DND-41 (cell line): Measurements from ENCODE around the gene TRH.

ENCODE experiments used
- ATAC-seq: fragments of 200-7000 bp; cut with Tn5 transposase; 3 replicates; pipeline ENCODE4 v1.9.1; 2021; ENCODE audit warnings: low read depth; ENCODE audit not compliant: insufficient read depth
- DNase-seq: peaks from one replicate; pipeline ENCODE4 v3.0.0-alpha.2; 2020
- H2AFZ ChIP-seq: 2 replicates; pipeline ENCODE4 v1.6.0; 2012; ENCODE audit warnings: low read depth, low read length
- H3K27ac ChIP-seq: 2 replicates; pipeline ENCODE4 v1.5.1; 2012; ENCODE audit warnings: low read length, inconsistent platforms
- H3K27me3 ChIP-seq: fragments of 200-600 bp; sonication (generic); 2 replicates; pipeline ENCODE4 v1.6.0; 2012; ENCODE audit warnings: low read length, mild to moderate bottlenecking, inconsistent platforms; ENCODE audit not compliant: insufficient read depth, poor library complexity
- H3K36me3 ChIP-seq: 2 replicates; pipeline ENCODE4 v1.5.1; 2012; ENCODE audit warnings: low read length, inconsistent platforms; ENCODE audit not compliant: insufficient read depth
- H3K4me1 ChIP-seq: 2 replicates; pipeline ENCODE4 v1.5.1; 2012; ENCODE audit warnings: mild to moderate bottlenecking, low read length; ENCODE audit not compliant: insufficient read depth
- H3K4me2 ChIP-seq: 2 replicates; pipeline ENCODE4 v1.6.0; 2012; ENCODE audit warnings: mild to moderate bottlenecking, moderate library complexity, low read length, inconsistent platforms; ENCODE audit not compliant: insufficient read depth
- H3K4me3 ChIP-seq, 2 experiments: fragments of 200-600 bp in 1 of 2; shearing (Covaris generic) in 1 of 2; 2 replicates each; pipeline ENCODE4 v1.5.1; 2012 to 2016; ENCODE audit warnings: inconsistent platforms in 2 of 2, low read length in 2 of 2, mild to moderate bottlenecking in 2 of 2, low read depth in 1 of 2, moderate library complexity in 1 of 2
- H3K79me2 ChIP-seq: 2 replicates; pipeline ENCODE4 v1.6.0; 2012; ENCODE audit warnings: low read length, inconsistent platforms; ENCODE audit not compliant: insufficient read depth
- H3K9ac ChIP-seq: 2 replicates; pipeline ENCODE4 v1.6.0; 2012; ENCODE audit warnings: low read depth, mild to moderate bottlenecking, inconsistent platforms, low read length, moderate library complexity
- H3K9me3 ChIP-seq: 2 replicates; pipeline ENCODE4 v1.5.1; 2012; ENCODE audit warnings: low read length, moderate library complexity, mild to moderate bottlenecking, inconsistent platforms; ENCODE audit not compliant: insufficient read depth, severe bottlenecking
- H4K20me1 ChIP-seq: 2 replicates; pipeline ENCODE4 v1.6.0; 2012; ENCODE audit warnings: low read length; ENCODE audit not compliant: insufficient read depth
- CTCF ChIP-seq: IDR thresholded peaks from 2 replicates; pipeline ENCODE4 v1.5.1; 2012; ENCODE audit warnings: borderline replicate concordance, low read length, moderate library complexity, mild to moderate bottlenecking; ENCODE audit not compliant: poor library complexity, severe bottlenecking; ENCODE audit errors: extremely low read depth
- EZH2 ChIP-seq: IDR thresholded peaks from 3 replicates; pipeline ENCODE4 v1.6.1; 2012; ENCODE audit warnings: borderline replicate concordance, low read depth, mild to moderate bottlenecking, moderate library complexity, low read length, inconsistent platforms; ENCODE audit not compliant: severe bottlenecking

The TRH gene

DNA sequence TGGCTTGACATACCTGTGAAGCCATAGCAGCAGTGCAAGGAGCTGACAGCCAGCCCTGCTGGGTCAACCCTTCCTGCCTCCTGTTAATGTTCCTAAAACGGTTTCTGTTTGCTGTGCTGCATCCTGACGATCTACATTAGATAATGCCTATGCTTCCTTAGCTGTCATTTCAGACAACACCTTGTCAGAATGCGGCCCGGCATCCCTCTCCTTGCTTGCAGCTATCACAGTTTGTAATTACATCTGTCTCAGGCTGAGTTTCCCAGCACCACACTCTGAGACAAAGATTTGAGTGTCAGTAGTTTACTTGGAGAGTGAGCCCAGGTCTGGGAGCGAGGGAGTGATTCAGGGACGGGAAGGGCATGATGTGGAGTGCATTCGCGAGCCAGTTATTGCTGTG is 9.0 kb downstream of the TRH start:
- Histone ChIP-seq H3K9ac (no peak overlapping the region), H4K20me1 (no peaks in the 10 kb centered on the region), H2AFZ (no peak overlapping the region), H3K27me3 (no peaks in the 10 kb centered on the region), H3K4me3 (no peak overlapping the region), H3K79me2 (no peaks in the 10 kb centered on the region), H3K4me1 (no peaks in the 10 kb centered on the region), H3K9me3 (no peaks in the 10 kb centered on the region), H3K27ac (no peak overlapping the region), H3K4me2 (no peak overlapping the region), H3K36me3 (no peaks in the 10 kb centered on the region)
- DNase-seq: no peak
- no peak for ATAC-seq
- no peak for TF ChIP-seq CTCF
- TF ChIP-seq EZH2: no peak

- Histone ChIP-seq H2AFZ (no peak overlapping the region), H3K4me1 (no peaks in the 10 kb centered on the region), H3K36me3 (no peaks in the 10 kb centered on the region), H3K27me3 (no peaks in the 10 kb centered on the region), H4K20me1 (no peaks in the 10 kb centered on the region), H3K4me2 (no peak overlapping the region), H3K4me3 (no peak overlapping the region), H3K9ac (no peak overlapping the region), H3K9me3 (no peaks in the 10 kb centered on the region), H3K27ac (no peak overlapping the region), H3K79me2 (no peaks in the 10 kb centered on the region)
- DNase-seq (peak; percentile 27), ATAC-seq (peak; percentile 69; the same call in 2 of the 3 replicates)
- TF ChIP-seq EZH2 (no peak), CTCF (no peak)
Measured at GRCh38 chr3:129984125-129984524, 9.6 kb downstream of the TRH start.

- Histone ChIP-seq H3K9me3 (no peaks in the 10 kb centered on the region), H4K20me1 (no peaks in the 10 kb centered on the region), H3K4me1 (no peaks in the 10 kb centered on the region), H3K27ac (no peak overlapping the region), H3K4me2 (no peak overlapping the region), H3K9ac (no peak overlapping the region), H3K4me3 (no peak overlapping the region), H2AFZ (no peak overlapping the region), H3K79me2 (no peaks in the 10 kb centered on the region), H3K27me3 (peaks cover 3% of the 10 kb centered on the region), H3K36me3 (no peaks in the 10 kb centered on the region)
- no peak for ATAC-seq
- DNase-seq: no peak
- no peak for TF ChIP-seq EZH2
- no peak for TF ChIP-seq CTCF
Measured at GRCh38 chr3:129985113-129985512, 10.6 kb downstream of the TRH start.

DNA sequence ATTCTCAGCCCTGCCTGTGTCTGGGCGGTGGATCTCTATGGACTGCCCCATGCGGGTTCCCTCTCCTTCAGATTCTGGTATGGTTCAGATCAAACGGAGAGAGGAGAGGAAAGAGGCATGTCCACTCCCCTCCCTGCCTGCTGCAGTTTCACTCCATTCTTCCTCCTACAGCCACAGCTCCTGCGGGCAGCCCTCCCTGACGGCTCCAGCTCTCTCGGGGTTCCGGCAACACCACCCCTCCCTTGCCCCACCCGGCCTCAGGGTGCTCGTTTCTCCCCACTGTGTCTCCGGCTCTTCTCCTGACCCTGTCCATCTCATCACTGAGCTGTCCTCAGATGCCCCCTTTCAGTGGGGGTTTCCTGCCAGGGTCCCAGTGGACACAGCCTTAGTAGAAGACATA is 13.9 kb downstream of the TRH start:
- H3K4me2 ChIP-seq: no peak overlapping the region
- no peak for TF ChIP-seq EZH2
- TF ChIP-seq CTCF: no peak
- H3K27ac ChIP-seq: no peak overlapping the region
- DNase-seq (no peak), ATAC-seq (no peak)
- no peaks in the 10 kb centered on the region for H3K9me3 ChIP-seq
- H3K9ac ChIP-seq: no peak overlapping the region
- no peaks in the 10 kb centered on the region for H4K20me1 ChIP-seq
- H3K36me3 ChIP-seq: no peaks in the 10 kb centered on the region
- H2AFZ ChIP-seq: no peak overlapping the region
- H3K27me3 ChIP-seq: peaks cover 3% of the 10 kb centered on the region
- H3K4me3 ChIP-seq: no peak overlapping the region
- no peaks in the 10 kb centered on the region for H3K4me1 ChIP-seq
- no peaks in the 10 kb centered on the region for H3K79me2 ChIP-seq
